Measurements from ENCODE around the gene CLP1. TPM values are rescaled to one million over a fixed set of nuclear protein-coding genes. Genes with fewer than 3 reads are reported as not detected.
"Not testable (repeated sequence)": the region's sequence is repeated elsewhere in the genome, so short reads cannot be mapped to it uniquely, and the experiment has no call there.

Gene CLP1
- total RNA-seq, 2 experiments from 2014 or later, result 11.3 to 14.2 TPM

DNA sequence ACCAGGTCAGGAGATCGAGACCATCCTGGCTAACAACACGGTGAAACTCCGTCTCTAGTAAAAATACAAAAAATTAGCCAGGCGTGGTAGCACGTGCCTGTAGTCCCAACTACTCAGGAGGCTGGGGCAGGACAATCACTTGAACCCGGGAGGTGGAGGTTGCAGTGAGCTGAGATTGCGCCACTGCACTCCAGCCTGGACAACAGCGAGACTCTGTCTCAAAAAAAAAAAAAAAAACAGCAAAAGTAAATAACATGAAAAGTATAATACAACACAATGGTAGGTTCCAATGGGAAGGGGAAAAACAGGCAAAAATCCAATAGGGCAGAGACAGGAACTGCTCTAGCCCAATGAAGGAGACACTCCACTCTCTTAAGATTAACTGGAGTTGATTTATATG is 47.9 kb downstream of the CLP1 start:
- H3K27me3 Mint-ChIP-seq (ENCODE audit: low read depth); intact Hi-C loops (cut with micrococcal nuclease); H3K4me3 Mint-ChIP-seq; H3K27ac Mint-ChIP-seq; H3K9me3 Mint-ChIP-seq; DNase-seq: not testable (repeated sequence)
- peaks cover 11% of the 10 kb centered on the region for H3K36me3 Mint-ChIP-seq (ENCODE audit: low read depth)
- CTCF ChIA-PET, result interaction anchor here (1.1 kb wide), 1 partner anchor 22 kb away, joined by 3 read pairs; no protein-coding TSS in a partner anchor
- peaks cover 16% of the 10 kb centered on the region for H3K4me1 Mint-ChIP-seq (ENCODE audit: low read depth)

DNA sequence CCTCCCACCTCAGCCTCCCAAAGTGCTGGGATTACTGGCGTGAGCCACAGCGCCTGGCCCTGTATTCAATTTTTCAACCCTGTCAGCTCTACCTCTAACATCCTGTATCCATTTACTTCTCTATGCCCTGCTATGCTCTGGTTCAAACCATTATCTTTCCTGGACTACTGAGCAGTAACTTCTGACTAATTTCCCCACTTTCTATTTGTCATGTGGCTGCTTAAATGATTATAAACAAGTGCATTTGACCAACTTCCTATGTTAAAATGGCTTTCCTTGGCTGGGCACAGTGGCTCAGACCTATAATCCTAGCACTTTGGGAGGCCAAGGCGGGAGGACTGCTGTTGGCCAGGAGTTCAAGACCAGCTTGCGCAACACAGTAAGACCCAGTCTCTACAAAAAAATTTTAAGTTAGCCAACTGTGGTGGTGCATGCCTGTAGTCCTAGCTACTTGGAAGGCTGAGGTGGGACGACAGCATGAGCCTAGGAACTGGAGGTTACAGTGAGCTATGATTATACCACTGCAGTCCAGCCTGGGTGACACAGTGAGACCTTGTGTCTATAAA is 52.3 kb downstream of the CLP1 start:
- H3K4me1 Mint-ChIP-seq (ENCODE audit: low read depth), result peaks cover 46% of the 10 kb centered on the region
- no peaks in the 10 kb centered on the region for H3K27me3 Mint-ChIP-seq (ENCODE audit: low read depth)
- intact Hi-C loops (cut with micrococcal nuclease), result loop anchor here (5.0 kb wide), 2 partner anchors 1432 to 1957 kb away; partner anchors contain the start of genes FAM111A and PATL1
- H3K9me3 Mint-ChIP-seq, result no peaks in the 10 kb centered on the region
- CTCF ChIA-PET, result interaction anchor here (0.7 to 3.0 kb wide), 7 partner anchors 8 to 92 kb away, joined by 3 to 11 read pairs (median 3); no protein-coding TSS in a partner anchor
- H3K4me3 Mint-ChIP-seq, result no peak overlapping the region
- DNase-seq, result no peak
- H3K36me3 Mint-ChIP-seq (ENCODE audit: low read depth), result no peaks in the 10 kb centered on the region
- H3K27ac Mint-ChIP-seq, result peak overlapping the region; percentile 62

Small RNA genes within 50 kb of the gene (microRNA-seq; reads per million reads assigned to microRNA genes)
- gene MIR130A (ENCODE audit: borderline microRNAs expressed, borderline replicate concordance), result 165 reads per million, percentile 65 among the genes with 10 or more reads in this experiment

Other genes with a start within 250 kb of the CLP1 start
- 100 to 1,000 TPM; 116 to 117 TPM for gene SLC43A3, start 230.6 kb upstream of the CLP1 start, total RNA-seq
- under 1 TPM; 0.74 to 0.99 TPM for gene RTN4RL2, start 197.2 kb upstream of the CLP1 start, total RNA-seq
- gene SLC43A1, start 142.1 kb upstream of the CLP1 start, total RNA-seq, result 10 to 100 TPM; 26.5 to 29.7 TPM
- 100 to 1,000 TPM; 131 to 136 TPM for gene TIMM10, start 127.0 kb upstream of the CLP1 start, total RNA-seq
- gene SMTNL1, start 120.2 kb upstream of the CLP1 start, total RNA-seq, result not detected
- gene UBE2L6, start 90.1 kb upstream of the CLP1 start, total RNA-seq, result 100 to 1,000 TPM; 187 to 194 TPM
- under 1 TPM; 0.17 to 0.43 TPM for gene SERPING1, start 60.1 kb upstream of the CLP1 start, total RNA-seq
- gene YPEL4, start 7.8 kb upstream of the CLP1 start, total RNA-seq, result under 1 TPM; 0.17 to 0.54 TPM
- gene ZDHHC5, start 10.4 kb downstream of the CLP1 start, total RNA-seq, result 10 to 100 TPM; 38.5 to 46.6 TPM
- gene MED19, start 54.5 kb downstream of the CLP1 start, total RNA-seq, result 1 to 10 TPM; 8.2 to 9.0 TPM
- gene TMX2, start 54.8 kb downstream of the CLP1 start, total RNA-seq, result 10 to 100 TPM; 49.8 to 54.7 TPM
- gene SELENOH, start 83.7 kb downstream of the CLP1 start, total RNA-seq, result 100 to 1,000 TPM; 249 to 282 TPM
- not detected for gene BTBD18, start 94.1 kb downstream of the CLP1 start, total RNA-seq
- 1 to 10 TPM; 5.5 to 8.5 TPM for gene CTNND1, start 104.0 kb downstream of the CLP1 start, total RNA-seq